ENCODE measurements around the gene RNU6-8.

The RNU6-8 gene

GRCh38 chr14:32206552-32206951, 3.5 kb upstream of the RNU6-8 start:
- no peak for TF ChIP-seq BACH2 (CRISPR knock-in tag; IDR thresholded peaks at IDR 0.05; ENCODE audit: borderline replicate concordance)
- TF ChIP-seq ZNF565 (CRISPR knock-in tag; conservative IDR thresholded peaks at IDR 0.05; ENCODE audit: low read depth), result no peak
- no peak for TF ChIP-seq OSR1 (CRISPR knock-in tag; IDR thresholded peaks at IDR 0.05)
- no peak for TF ChIP-seq PPARA (CRISPR knock-in tag; IDR thresholded peaks at IDR 0.05; ENCODE audit: borderline replicate concordance)
- TF ChIP-seq ZFP3 (CRISPR knock-in tag; IDR thresholded peaks at IDR 0.05), result no peak

GRCh38 chr14:32205984-32206383, 2.9 kb upstream of the RNU6-8 start:
- ATAC-seq, result no peak

More at GRCh38 chr14:32206552-32206951, 3.5 kb upstream of the RNU6-8 start:
- ATAC-seq, result no peak

GRCh38 chr14:32205554-32205953, 2.5 kb upstream of the RNU6-8 start:
- ATAC-seq, result no peak
- TF ChIP-seq CREB5 (CRISPR knock-in tag; IDR thresholded peaks at IDR 0.05; ENCODE audit: low read depth), result no peak
- no peak for TF ChIP-seq ARNTL (CRISPR knock-in tag; IDR thresholded peaks at IDR 0.05; ENCODE audit: borderline replicate concordance, low read depth)
- no peak for TF ChIP-seq TCF4 (CRISPR knock-in tag; IDR thresholded peaks at IDR 0.05; ENCODE audit: borderline replicate concordance)
- no peak for TF ChIP-seq PATZ1 (CRISPR knock-in tag; IDR thresholded peaks at IDR 0.05; ENCODE audit: borderline replicate concordance)
- no peak for TF ChIP-seq ZNF70 (CRISPR knock-in tag; IDR thresholded peaks at IDR 0.05)
- TF ChIP-seq GLIS3 (CRISPR knock-in tag; IDR thresholded peaks at IDR 0.05), result no peak
- no peak for TF ChIP-seq RARB (CRISPR knock-in tag; IDR thresholded peaks at IDR 0.05)
- no peak for TF ChIP-seq ESRRG (CRISPR knock-in tag; IDR thresholded peaks at IDR 0.05)
- TF ChIP-seq TSHZ2 (CRISPR knock-in tag; IDR thresholded peaks at IDR 0.05), result no peak
- no peak for TF ChIP-seq ZFP3 (CRISPR knock-in tag; IDR thresholded peaks at IDR 0.05)
- TF ChIP-seq OSR1 (CRISPR knock-in tag; IDR thresholded peaks at IDR 0.05), result no peak
- TF ChIP-seq CSDC2 (CRISPR knock-in tag; IDR thresholded peaks at IDR 0.05), result no peak
- TF ChIP-seq ZFP30 (CRISPR knock-in tag; IDR thresholded peaks at IDR 0.05), result no peak
- TF ChIP-seq ISL1 (CRISPR knock-in tag; IDR thresholded peaks at IDR 0.05), result no peak

More at GRCh38 chr14:32205984-32206383, 2.9 kb upstream of the RNU6-8 start:
- no peak for TF ChIP-seq TCF4 (CRISPR knock-in tag; IDR thresholded peaks at IDR 0.05; ENCODE audit: borderline replicate concordance)
- TF ChIP-seq POU6F1 (CRISPR knock-in tag; IDR thresholded peaks at IDR 0.05; ENCODE audit: borderline replicate concordance, low read depth), result no peak
- TF ChIP-seq PPARA (CRISPR knock-in tag; IDR thresholded peaks at IDR 0.05; ENCODE audit: borderline replicate concordance), result no peak
- TF ChIP-seq OSR1 (CRISPR knock-in tag; IDR thresholded peaks at IDR 0.05), result no peak
- no peak for TF ChIP-seq ZFP3 (CRISPR knock-in tag; IDR thresholded peaks at IDR 0.05)
- no peak for TF ChIP-seq RARB (CRISPR knock-in tag; IDR thresholded peaks at IDR 0.05)
- no peak for TF ChIP-seq ESRRG (CRISPR knock-in tag; IDR thresholded peaks at IDR 0.05)
- TF ChIP-seq ISL1 (CRISPR knock-in tag; IDR thresholded peaks at IDR 0.05), result no peak
- TF ChIP-seq ZFP30 (CRISPR knock-in tag; IDR thresholded peaks at IDR 0.05), result no peak
- TF ChIP-seq ZNF8 (CRISPR knock-in tag; IDR thresholded peaks at IDR 0.05), result no peak
- TF ChIP-seq PATZ1 (CRISPR knock-in tag; IDR thresholded peaks at IDR 0.05; ENCODE audit: borderline replicate concordance), result no peak
- no peak for TF ChIP-seq SNAI2 (CRISPR knock-in tag; IDR thresholded peaks at IDR 0.05)
- TF ChIP-seq CSRNP3 (CRISPR knock-in tag; IDR thresholded peaks at IDR 0.05), result no peak

Measured in SK-N-SH treated with all-trans-retinoic acid at 6 μM for 48 hours (cell line).